Measurements from ENCODE around the gene VPS41.

VPS41 gene

DNA sequence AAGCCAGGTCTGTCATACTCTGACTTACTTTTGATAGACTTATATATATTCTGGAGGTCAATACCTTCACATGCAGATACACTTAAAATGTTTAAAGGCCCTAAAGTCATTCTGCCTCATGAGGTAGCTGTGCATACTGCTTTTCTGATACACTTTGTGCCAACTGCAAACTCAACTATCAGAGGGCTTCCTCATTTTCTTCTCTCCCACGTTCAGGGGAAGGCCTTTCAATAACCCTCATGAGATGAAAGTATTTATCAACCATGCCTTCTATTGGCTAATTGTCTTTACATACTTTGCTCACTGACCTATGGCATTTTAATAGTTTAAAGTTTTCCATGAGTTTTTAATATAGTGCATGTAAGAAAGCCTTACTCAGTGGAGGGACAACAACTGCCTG is 165.1 kb downstream of the VPS41 start:
- TF ChIP-seq, protein P1, sequence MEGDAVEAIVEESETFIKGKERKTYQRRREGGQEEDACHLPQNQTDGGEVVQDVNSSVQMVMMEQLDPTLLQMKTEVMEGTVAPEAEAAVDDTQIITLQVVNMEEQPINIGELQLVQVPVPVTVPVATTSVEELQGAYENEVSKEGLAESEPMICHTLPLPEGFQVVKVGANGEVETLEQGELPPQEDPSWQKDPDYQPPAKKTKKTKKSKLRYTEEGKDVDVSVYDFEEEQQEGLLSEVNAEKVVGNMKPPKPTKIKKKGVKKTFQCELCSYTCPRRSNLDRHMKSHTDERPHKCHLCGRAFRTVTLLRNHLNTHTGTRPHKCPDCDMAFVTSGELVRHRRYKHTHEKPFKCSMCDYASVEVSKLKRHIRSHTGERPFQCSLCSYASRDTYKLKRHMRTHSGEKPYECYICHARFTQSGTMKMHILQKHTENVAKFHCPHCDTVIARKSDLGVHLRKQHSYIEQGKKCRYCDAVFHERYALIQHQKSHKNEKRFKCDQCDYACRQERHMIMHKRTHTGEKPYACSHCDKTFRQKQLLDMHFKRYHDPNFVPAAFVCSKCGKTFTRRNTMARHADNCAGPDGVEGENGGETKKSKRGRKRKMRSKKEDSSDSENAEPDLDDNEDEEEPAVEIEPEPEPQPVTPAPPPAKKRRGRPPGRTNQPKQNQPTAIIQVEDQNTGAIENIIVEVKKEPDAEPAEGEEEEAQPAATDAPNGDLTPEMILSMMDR (IDR thresholded peaks at IDR 0.05; ENCODE audit: low read length) = no peak
- TF ChIP-seq EZH2phosphoT487 (IDR thresholded peaks at IDR 0.05; ENCODE audit: low read length) = no peak
- TF ChIP-seq EZH2 (optimal IDR thresholded peaks at IDR 0.05; ENCODE audit: low read depth, low read length) = no peak
- no peak overlapping the region for H3K4me2 ChIP-seq (ENCODE audit: low read depth, low read length)
- no peaks in the 10 kb centered on the region for H3F3A ChIP-seq (ENCODE audit: insufficient read depth, low read length)
- no peaks in the 10 kb centered on the region for H3K79me2 ChIP-seq (ENCODE audit: low read length)
- no peak overlapping the region for H3K4me3 ChIP-seq (ENCODE audit: low read length)
- H3K27ac ChIP-seq (ENCODE audit: low read length) = no peak overlapping the region
- H3K9me3 ChIP-seq (replicated peaks; ENCODE audit: insufficient read depth, low read length) = no peaks in the 10 kb centered on the region
- no peaks in the 10 kb centered on the region for H3K27me3 ChIP-seq (replicated peaks; ENCODE audit: insufficient read depth, low read length)
- no peak overlapping the region for H2AFZ ChIP-seq (ENCODE audit: low read length)
- no peaks in the 10 kb centered on the region for H3K4me1 ChIP-seq (ENCODE audit: low read length)
- no peak for DNase-seq
- no peaks in the 10 kb centered on the region for H3K9me2 ChIP-seq (replicated peaks; ENCODE audit: insufficient read depth, low read length)
- H3K36me3 ChIP-seq (replicated peaks; ENCODE audit: insufficient read depth, low read length) = no peaks in the 10 kb centered on the region
- no peak overlapping the region for H3K9ac ChIP-seq (ENCODE audit: low read length)
- no peaks in the 10 kb centered on the region for H4K20me1 ChIP-seq (ENCODE audit: insufficient read depth, low read length)

DNA sequence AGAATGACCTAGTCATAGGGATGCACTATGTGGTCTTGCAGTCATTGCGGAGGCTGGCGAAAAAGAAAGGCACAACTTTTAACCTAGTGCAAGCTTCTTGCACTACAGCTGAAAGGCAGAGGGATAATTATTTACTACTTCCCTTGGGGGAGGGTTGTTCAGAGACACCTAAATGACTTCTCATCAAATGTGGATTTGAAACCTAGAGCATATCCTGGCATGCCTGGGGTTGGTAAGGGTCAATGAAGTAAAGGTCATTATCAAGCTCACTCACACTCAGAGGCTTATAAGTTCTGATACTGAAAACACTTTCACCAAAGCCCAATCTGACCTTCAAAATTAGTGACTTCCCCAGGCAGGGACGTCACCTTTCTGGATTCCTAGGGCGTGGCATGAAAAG is 168.9 kb downstream of the VPS41 start:
- no peaks in the 10 kb centered on the region for H4K20me1 ChIP-seq (ENCODE audit: insufficient read depth, low read length)
- no peak for DNase-seq
- no peaks in the 10 kb centered on the region for H3F3A ChIP-seq (ENCODE audit: insufficient read depth, low read length)
- H3K27me3 ChIP-seq (replicated peaks; ENCODE audit: insufficient read depth, low read length) = no peaks in the 10 kb centered on the region
- H3K4me1 ChIP-seq (ENCODE audit: low read length) = no peaks in the 10 kb centered on the region
- TF ChIP-seq EZH2 (optimal IDR thresholded peaks at IDR 0.05; ENCODE audit: low read depth, low read length) (no peak), EZH2phosphoT487 (IDR thresholded peaks at IDR 0.05; ENCODE audit: low read length) (no peak)
- TF ChIP-seq, protein P1 (IDR thresholded peaks at IDR 0.05; ENCODE audit: low read length) = no peak
- H2AFZ ChIP-seq (ENCODE audit: low read length) = no peak overlapping the region
- H3K27ac ChIP-seq (ENCODE audit: low read length) = no peak overlapping the region
- H3K36me3 ChIP-seq (replicated peaks; ENCODE audit: insufficient read depth, low read length) = no peaks in the 10 kb centered on the region
- no peak overlapping the region for H3K4me3 ChIP-seq (ENCODE audit: low read length)
- no peak overlapping the region for H3K4me2 ChIP-seq (ENCODE audit: low read depth, low read length)
- H3K9me2 ChIP-seq (replicated peaks; ENCODE audit: insufficient read depth, low read length) = no peaks in the 10 kb centered on the region
- no peaks in the 10 kb centered on the region for H3K9me3 ChIP-seq (replicated peaks; ENCODE audit: insufficient read depth, low read length)
- H3K79me2 ChIP-seq (ENCODE audit: low read length) = no peaks in the 10 kb centered on the region
- no peak overlapping the region for H3K9ac ChIP-seq (ENCODE audit: low read length)

DNA sequence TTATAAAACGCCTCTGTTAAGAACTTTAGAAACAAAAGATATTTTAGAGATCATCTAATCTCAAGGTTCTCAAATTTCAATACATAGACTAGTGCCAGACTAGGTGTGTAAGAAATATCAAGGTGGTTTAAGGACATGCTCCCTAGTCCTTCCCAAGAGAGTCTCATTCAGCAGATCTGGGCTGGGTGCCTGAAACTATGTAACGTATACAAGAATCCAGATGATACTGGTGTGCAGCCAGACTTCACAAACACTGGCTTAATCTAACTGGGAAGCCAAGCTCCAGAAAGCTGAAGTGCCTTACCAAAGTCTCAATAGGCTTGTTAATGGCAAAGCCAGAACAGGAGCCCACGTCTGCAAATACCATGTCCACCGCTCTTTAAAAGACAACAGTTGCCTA is 172.9 kb downstream of the VPS41 start:
- Histone ChIP-seq H3K4me2 (ENCODE audit: low read depth, low read length) (no peak overlapping the region), H3K4me1 (ENCODE audit: low read length) (peaks cover 3% of the 10 kb centered on the region), H3F3A (ENCODE audit: insufficient read depth, low read length) (no peaks in the 10 kb centered on the region), H2AFZ (ENCODE audit: low read length) (no peak overlapping the region), H3K9me2 (replicated peaks; ENCODE audit: insufficient read depth, low read length) (no peaks in the 10 kb centered on the region), H3K4me3 (ENCODE audit: low read length) (no peak overlapping the region), H3K27ac (ENCODE audit: low read length) (no peak overlapping the region), H3K9ac (ENCODE audit: low read length) (no peak overlapping the region), H3K9me3 (replicated peaks; ENCODE audit: insufficient read depth, low read length) (no peaks in the 10 kb centered on the region), H3K27me3 (replicated peaks; ENCODE audit: insufficient read depth, low read length) (no peaks in the 10 kb centered on the region), H4K20me1 (ENCODE audit: insufficient read depth, low read length) (no peaks in the 10 kb centered on the region), H3K79me2 (ENCODE audit: low read length) (no peaks in the 10 kb centered on the region), H3K36me3 (replicated peaks; ENCODE audit: insufficient read depth, low read length) (no peaks in the 10 kb centered on the region)
- TF ChIP-seq EZH2phosphoT487 (IDR thresholded peaks at IDR 0.05; ENCODE audit: low read length) (no peak), EZH2 (optimal IDR thresholded peaks at IDR 0.05; ENCODE audit: low read depth, low read length) (no peak)
- TF ChIP-seq, protein P1 (IDR thresholded peaks at IDR 0.05; ENCODE audit: low read length) = no peak
- DNase-seq = no peak

Measured in MM.1S (cell line).